NCI-H774 (cell line): ENCODE data around the gene EEF1AKMT2.

Experiments used
- DNase-seq: peaks from one replicate; lab custom pipeline; 2025; lab: John Stamatoyannopoulos, UW

Gene EEF1AKMT2

GRCh38 chr10:124737221-124737620 is 54.5 kb downstream of the EEF1AKMT2 start:
- DNase-seq: no peak

DNA sequence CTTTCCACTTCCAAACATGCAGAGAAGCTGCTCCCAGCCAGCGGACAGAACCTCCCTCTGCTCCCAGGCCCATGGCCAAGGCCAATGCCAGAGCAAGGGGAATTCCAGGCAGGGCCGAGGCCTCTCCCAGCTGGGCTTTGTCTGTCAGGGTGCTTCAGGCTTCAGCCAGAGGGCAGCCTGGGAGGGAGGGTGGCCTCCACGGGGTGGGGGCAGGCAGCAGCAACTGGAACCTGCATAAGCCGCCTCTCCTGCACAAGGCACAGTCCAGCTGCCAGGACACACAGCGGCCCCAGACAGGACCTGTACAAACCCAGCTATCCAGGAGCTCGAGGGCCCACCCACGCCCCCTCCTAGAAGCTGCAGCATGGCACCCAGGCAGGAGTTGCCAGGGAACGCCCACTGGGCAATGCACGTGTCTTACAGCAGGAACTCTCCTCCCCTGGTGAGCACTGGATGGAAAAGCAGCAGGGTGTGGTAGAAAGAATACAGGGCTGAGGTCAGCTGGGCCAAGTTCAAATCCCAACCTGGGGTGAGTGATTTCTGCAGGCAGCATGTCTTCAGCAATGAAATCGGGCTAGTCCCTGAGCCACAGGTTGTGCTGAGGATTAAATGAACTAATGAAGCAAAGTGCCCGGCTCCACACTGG is 55.1 kb downstream of the EEF1AKMT2 start:
- no peak for DNase-seq

GRCh38 chr10:124735491-124736286 is 56.0 kb downstream of the EEF1AKMT2 start:
- DNase-seq: no peak

DNA sequence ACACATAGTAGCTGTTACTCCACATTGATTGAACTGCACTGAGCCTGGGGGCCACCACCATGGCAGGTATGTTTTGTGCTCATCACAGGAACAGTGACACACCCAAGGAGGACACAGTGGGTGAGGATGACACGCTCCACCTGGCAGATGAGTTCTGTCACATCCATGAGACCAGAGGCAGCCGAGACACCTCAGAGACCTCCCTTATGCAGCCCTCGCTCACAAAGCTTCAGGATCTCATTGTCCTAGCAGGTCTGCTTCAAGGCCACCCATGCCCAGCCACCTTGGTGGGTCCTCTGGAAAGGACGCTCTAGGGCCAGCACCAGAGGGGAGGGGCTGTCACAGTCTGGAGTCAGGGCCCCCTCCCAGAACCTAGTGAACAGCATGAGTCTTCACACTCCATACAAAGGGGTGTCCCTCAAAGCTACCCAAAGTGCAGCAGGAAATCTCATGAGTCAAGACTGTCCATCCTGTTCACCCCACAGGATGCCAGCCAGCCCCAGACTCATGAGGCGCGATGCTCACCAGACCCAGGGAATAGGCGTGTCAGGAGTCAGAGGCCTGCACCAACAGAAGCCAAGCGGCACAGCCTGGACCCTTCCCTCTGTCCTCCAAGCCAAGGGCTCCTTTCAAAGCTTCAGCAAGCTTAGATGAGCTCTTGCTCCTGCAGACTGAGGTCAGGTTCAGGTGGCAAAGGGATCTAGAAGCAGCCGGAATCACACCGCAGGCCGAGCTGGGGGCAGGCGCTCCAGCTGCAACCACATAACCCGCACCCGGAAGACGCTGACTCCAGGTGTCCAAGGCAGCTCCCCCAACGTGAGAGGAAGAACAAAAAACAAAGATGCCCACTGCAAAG is 57.1 kb downstream of the EEF1AKMT2 start:
- no peak for DNase-seq

GRCh38 chr10:124733571-124734245 is 58.0 kb downstream of the EEF1AKMT2 start:
- no peak for DNase-seq

DNA sequence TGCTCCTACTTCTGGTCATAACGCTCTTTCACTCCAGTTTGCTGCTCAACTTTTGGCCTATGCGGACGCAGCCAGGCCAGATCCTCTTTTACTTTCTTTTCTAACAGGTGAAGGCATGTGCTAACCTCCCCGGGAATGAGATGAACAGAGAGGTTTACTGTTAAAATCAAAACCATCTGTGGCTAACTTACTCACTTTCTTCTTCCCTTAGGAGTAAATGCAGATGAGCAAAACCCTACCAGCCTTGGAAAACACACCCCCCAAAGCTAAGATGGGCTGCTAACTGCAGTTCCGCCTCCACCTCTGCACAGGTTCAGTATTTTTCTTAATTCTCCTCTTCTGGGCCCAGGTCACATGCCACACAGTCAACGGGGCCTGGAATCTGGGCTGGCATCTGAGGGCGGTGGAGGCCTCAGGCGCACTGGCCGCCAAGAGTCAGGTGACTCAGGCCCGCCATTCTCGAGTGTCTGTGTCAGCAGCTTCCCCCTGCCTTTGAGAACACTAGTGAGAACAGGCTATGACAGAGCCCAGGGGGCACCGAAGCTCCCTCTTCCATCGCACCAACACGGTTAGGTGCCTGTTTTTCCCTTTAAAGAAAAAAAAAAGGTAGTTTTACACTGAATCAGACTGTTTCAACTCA is 58.6 kb downstream of the EEF1AKMT2 start:
- DNase-seq: no peak

GRCh38 chr10:124731551-124731950 is 60.1 kb downstream of the EEF1AKMT2 start:
- DNase-seq: no peak

- DNase-seq: no peak
These were observed 60.9 kb downstream of the EEF1AKMT2 start for GRCh38 chr10:124730790-124731189.

- DNase-seq: no peak
These were observed 62.6 kb downstream of the EEF1AKMT2 start for GRCh38 chr10:124728830-124729661.

GRCh38 chr10:124728071-124728829 is 63.4 kb downstream of the EEF1AKMT2 start:
- no peak for DNase-seq

- DNase-seq: no peak
These were observed 64.2 kb downstream of the EEF1AKMT2 start for GRCh38 chr10:124727361-124727960.

- DNase-seq: no peak
These were observed 65.9 kb downstream of the EEF1AKMT2 start for GRCh38 chr10:124725791-124726190.

- DNase-seq: no peak
These were observed 66.5 kb downstream of the EEF1AKMT2 start for GRCh38 chr10:124725171-124725631.

GRCh38 chr10:124724279-124725027 is 67.2 kb downstream of the EEF1AKMT2 start:
- DNase-seq: no peak

- no peak for DNase-seq
These were observed 67.9 kb downstream of the EEF1AKMT2 start for GRCh38 chr10:124723826-124724225.

DNA sequence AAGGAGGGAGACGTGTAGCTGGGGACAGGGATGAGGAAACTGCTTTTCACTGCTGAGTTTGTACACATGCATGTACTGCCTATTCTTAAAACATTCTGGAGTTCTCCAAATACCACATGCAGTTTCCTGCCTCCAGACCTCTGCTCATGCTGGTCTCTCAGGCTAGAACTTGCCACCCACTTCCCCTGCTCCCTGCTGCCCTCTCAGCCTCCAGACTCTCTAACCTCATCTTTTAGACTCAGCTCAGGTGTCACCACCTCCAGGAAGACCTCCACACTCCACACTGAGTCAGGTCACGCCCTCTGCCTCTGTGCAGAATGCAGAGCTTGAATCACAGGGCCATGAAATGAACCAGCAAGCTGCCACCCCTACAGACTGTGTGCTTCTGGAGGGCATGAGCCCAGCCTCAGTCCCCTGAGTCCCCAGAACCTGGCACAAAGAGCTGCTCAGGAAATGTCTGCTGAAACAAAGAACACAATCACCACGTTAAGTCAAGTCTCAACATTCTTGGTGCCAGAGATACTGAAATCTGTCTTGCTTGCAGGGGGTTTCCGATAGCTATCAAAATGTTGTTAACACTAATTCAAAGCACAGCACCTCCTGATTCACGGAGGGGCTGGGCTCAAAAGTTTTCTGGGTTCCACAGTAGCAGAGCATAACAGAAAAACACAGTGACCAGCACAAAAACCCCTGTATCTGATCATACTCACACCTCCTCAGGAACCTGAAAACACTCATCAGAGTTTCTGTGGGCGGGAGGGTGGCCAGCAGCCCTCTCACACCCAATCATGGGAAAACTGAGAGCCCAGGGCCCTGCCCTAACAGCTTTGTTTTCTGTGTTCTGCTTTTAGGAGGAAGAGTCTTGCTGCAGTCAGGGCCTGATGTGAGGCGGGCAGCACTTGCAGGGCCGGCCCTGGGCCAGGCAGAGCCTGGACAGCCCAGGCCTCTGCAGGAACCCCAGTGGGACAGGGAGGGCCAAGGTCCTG is 68.6 kb downstream of the EEF1AKMT2 start:
- DNase-seq: no peak

DNA sequence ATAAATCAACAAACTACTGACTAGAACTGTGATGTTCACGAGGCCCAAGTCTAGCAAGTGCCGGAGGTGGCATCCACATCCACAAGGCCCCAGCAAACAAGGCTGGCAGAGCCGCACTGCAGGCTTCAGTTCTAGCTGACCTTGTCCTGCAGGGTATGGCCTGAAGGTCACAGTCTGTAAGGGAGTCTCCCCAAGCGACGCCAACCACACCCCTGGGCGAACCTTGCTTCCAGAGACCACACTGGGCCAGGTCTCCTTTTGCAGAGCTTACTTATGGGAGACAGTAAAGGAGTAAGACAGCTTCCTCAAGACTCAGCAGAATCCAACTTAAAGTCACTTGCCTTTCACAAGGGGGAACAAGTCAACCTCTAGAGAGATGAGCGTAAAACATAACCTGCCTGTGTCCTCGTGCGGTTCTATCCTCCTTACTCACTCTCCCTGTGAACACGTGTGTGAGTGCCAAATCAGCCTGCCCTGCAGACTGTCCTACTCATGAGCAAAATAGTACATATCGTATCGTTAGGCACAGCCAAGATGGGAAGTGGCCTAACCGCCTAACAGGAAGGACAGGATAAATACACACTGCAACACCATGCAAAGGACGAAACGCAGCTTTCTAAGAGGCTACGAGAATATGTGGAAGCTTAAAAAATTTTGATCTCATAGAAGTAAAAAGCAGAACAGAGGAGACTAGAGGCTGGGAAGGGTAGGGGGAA is 70.2 kb downstream of the EEF1AKMT2 start:
- DNase-seq: no peak
